ENCODE measurements around the gene LRMDA.

The LRMDA gene

DNA sequence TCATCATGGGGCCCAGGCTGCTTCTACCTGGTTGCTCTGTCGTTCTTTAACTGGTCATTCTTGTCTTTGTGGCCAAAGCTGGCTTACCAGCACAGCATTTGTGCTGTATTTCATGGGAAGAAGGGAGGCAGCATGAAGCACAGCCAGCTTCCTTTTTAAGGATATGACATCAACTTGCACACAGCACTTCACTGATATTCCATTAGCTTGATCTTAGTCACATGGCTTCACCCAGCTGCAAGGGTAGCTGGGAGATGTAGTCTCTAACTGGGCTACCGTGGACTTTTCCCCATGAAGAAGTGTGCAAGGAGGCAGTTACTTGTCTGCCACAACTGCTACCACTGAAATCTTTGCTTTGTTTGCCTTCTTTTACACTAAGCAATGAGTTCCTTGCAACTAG lies 525.2 kb downstream of the LRMDA start:
- no peak for DNase-seq (ENCODE audit: low read depth)

GRCh38 chr10:75957314-75958120 lies 526.1 kb downstream of the LRMDA start:
- no peak for DNase-seq (ENCODE audit: low read depth)

GRCh38 chr10:75959209-75959608 lies 527.8 kb downstream of the LRMDA start:
- DNase-seq (ENCODE audit: low read depth) = no peak

GRCh38 chr10:75959912-75960311 lies 528.5 kb downstream of the LRMDA start:
- no peak for DNase-seq (ENCODE audit: low read depth)

- no peak for DNase-seq (ENCODE audit: low read depth)
Observed at GRCh38 chr10:75962395-75963061, 531.1 kb downstream of the LRMDA start.

GRCh38 chr10:75967491-75967890 lies 536.1 kb downstream of the LRMDA start:
- DNase-seq (ENCODE audit: low read depth) = no peak

GRCh38 chr10:75969031-75969430 lies 537.6 kb downstream of the LRMDA start:
- no peak for DNase-seq (ENCODE audit: low read depth)

DNA sequence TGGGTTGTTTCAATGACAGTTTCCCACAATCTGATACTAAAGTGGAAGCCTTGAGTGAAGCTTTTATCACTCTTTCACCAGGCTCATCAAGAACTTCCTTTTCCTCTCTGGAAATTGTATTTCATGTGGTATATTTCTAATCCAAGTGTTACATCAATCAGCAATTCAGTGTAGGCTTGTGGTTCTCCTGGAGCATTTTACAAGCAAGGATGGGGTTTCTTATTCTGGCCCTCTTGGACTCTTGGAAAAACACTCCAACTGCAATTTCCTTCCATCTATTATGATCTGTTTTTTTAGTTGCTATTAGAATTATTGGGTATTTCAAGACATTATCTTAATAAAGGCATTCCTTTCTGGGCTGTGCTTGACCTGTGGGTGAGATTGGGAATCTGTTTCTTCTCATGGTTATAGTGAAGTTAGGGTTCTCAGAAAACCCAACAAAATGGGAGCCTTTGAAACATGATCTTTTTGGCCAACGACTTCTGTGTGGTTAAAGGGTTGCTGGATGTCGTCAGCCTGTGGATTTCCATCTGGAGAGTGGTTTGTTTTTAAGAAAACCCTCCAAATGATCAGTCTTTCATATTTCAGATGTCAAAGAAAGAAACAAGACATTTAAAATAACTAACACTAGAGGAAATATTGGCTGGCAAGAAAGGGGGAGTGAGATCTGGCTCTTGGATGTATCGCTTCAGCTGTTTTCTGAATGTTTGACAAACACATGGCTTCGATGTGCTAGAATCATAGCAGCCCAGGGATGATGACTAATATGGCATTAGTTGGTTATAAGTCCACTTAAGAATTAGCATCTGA lies 540.2 kb downstream of the LRMDA start:
- DNase-seq (ENCODE audit: low read depth) = no peak

- no peak for DNase-seq (ENCODE audit: low read depth)
Observed at GRCh38 chr10:75972491-75973276, 541.3 kb downstream of the LRMDA start.

- no peak for DNase-seq (ENCODE audit: low read depth)
Observed at GRCh38 chr10:75974080-75974479, 542.7 kb downstream of the LRMDA start.

DNA sequence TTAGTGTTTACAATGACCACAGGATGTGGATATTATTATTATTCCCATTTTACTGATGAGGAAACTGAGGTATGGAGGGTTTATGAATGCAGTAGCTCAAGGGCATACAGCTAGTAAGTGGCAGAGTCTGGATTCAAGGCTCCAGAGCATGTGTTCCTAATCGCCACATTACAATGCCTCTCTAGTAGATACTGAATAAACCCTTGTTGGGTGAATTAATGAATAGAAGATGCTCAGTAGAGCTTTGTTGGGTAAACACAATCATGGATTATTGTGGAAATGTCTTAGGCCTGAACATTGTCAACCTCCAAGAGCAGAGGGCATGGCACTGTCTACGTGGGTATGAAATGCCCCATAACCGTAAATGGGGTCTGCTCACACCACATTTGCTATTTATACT lies 545.3 kb downstream of the LRMDA start:
- no peak for DNase-seq (ENCODE audit: low read depth)

DNA sequence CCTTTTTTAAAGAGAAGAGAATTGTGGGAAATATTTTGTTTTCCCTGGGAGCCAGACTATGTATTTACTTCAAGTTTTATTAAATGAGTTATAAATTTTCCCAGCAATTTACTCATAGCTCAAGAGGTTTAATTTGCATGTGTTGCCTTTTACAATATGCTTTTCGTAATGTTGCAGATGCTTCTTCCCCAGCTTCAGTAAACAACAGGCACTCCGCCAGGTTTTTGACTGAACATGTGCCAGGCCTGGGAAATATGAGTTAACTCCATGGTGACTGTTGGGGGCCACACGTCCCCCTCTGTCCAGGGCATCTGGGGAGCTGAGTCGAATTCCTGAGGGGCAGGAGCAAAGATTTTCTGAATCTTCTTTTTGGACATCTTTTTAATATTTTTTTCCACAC lies 545.7 kb downstream of the LRMDA start:
- DNase-seq (ENCODE audit: low read depth) = no peak

GRCh38 chr10:75978213-75978612 lies 546.8 kb downstream of the LRMDA start:
- no peak for DNase-seq (ENCODE audit: low read depth)

DNA sequence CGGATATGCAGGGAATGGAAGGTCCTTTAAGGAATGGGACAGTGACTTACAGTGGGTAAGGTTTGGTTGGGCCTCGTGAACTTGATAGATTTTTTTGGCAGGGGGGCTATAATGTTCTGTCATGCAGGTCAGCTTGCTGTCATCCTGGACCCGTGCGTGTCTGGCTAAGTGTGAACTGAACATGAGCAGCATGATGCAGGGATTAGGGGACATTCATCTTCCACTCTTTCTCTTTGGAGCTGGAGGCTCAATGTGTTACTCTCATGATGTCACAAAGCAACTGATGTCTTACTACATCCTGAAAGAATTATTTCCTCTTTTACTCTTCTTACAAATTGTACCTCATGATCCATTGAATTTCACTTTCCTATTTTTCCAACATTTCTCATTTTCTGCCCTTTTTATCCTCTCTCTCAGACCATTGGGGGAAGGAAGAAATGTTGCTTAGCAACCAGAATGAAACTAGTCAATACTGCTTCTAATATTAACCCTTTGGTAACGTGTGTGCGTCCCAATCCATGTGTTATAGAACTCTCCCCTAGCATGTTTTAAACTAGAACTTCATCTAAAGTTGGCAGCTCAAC lies 549.1 kb downstream of the LRMDA start:
- no peak for DNase-seq (ENCODE audit: low read depth)

GRCh38 chr10:75982611-75983369 lies 551.4 kb downstream of the LRMDA start:
- no peak for DNase-seq (ENCODE audit: low read depth)

DNA sequence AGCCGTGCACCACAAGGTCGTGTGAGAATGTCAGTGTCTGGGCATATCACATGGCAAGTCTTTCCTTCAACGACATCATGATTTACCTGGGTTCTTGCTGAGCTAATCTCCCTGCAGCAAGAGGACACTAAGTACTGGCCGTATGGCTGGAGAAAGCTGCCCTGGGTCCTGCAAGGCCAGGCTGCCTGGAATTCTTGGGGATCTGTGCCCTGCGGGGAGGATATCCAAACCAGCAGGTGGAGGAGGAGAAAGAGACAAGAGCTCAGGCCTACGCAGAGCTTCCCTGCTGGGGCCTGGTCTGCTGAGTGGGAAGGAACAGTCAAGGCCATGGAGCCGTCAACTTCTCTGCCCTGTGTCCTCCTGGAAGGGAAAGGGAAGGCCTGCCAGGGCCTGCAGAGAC lies 552.6 kb downstream of the LRMDA start:
- DNase-seq (ENCODE audit: low read depth) = no peak

DNA sequence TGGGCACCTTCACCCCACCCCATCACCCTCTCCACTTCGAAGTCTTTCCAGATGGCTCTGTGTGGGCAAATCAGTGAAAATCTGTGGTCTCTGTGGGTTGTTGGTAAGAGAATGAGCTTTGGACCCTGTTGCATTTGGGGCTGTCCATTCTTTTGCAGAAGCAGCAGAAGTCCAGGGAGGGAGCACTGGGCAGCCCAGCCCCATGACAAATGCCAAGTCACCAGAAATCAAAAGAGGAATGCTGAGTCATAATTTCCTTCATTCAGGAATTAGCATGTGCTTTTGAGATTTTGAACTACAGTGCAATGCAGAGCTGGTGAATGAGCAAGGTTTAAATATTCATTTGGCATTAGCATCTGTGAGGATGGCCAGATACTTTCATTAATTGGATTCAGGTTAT lies 556.2 kb downstream of the LRMDA start:
- no peak for DNase-seq (ENCODE audit: low read depth)

GRCh38 chr10:75994357-75995040 lies 563.1 kb downstream of the LRMDA start:
- DNase-seq (ENCODE audit: low read depth) = no peak

- no peak for DNase-seq (ENCODE audit: low read depth)
Observed at GRCh38 chr10:75995041-75995430, 563.6 kb downstream of the LRMDA start.

- no peak for DNase-seq (ENCODE audit: low read depth)
Observed at GRCh38 chr10:75995720-75996119, 564.3 kb downstream of the LRMDA start.

Measured in activated T-cell treated with anti-CD3 and anti-CD28 coated beads for 1 hour (primary cell).